DOHH2 (cell line): Measurements from ENCODE around the gene ST3GAL3.

ENCODE experiments used
- CTCF ChIP-seq: fragments of 200-600 bp; sonication (generic); IDR thresholded peaks from one replicate; pipeline ENCODE4 v1.5.1; 2014; ENCODE audit warnings: antibody characterized with exemption, mild to moderate bottlenecking, low read depth, low read length; ENCODE audit not compliant: poor library complexity, severe bottlenecking
- EZH2phosphoT487 ChIP-seq: fragments of 200-600 bp; sonication (generic); IDR thresholded peaks from 2 replicates; pipeline ENCODE4 v1.6.1; 2017; ENCODE audit warnings: borderline replicate concordance, mild to moderate bottlenecking, antibody characterized with exemption, low read length, moderate library complexity, mixed read lengths

- TF ChIP-seq EZH2phosphoT487 (no peak), CTCF (no peak)
Observed at GRCh38 chr1:43935711-43936427, 228.5 kb downstream of the ST3GAL3 start.
